ENCODE measurements around the gene TRIP13.
A peak's percentile ranks its signal among the peaks of the same experiment; 100 is the strongest.
"Not testable (repeated sequence)": the region's sequence is repeated elsewhere in the genome, so short reads cannot be mapped to it uniquely, and the experiment has no call there.

TRIP13 gene

DNA sequence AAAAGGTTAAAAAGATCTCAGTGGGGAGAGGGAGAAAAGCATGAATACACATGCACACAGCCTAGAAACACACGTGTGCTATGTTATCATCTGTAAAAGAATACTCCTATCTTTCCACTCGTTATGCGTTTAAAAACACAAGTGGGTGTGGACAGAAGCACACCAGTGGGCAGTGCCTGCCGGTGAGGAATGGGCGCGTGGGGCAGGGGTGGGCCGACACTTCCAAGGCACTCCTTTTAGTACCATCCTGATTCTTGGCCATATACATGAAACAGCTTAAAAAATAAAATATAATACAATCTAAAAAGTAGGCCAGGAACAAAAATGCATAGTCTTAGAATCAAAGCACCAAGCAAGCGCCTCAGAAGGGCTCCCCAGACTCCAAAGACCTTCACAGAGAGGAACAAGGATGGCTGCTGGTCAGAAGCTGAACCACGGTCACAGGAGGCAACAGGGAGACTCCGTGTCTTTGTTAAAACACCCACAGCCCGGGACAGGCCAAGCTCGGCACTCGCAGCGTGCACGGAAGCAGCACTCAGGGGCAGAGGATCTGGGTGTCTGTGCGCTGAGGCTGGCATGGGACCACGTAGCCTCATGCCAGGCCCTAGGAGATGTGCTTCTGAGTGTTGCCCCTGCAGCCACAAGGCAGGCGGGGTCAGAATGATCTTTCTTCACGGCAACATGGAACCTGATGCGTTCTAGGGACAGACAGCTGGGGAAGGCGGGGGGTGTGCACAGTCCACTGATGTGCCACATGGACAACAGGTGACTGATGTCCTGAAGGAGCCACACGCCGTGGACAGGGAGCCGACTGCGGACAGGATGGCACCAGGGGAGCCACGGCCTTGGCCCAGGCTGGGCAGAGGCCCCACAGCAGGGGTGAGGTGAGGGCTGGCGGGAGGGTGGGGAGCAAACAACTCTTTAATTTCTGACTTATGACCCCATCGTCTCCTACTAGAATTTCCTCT is 16.0 kb upstream of the TRIP13 start:
- DNase-seq = no peak

DNA sequence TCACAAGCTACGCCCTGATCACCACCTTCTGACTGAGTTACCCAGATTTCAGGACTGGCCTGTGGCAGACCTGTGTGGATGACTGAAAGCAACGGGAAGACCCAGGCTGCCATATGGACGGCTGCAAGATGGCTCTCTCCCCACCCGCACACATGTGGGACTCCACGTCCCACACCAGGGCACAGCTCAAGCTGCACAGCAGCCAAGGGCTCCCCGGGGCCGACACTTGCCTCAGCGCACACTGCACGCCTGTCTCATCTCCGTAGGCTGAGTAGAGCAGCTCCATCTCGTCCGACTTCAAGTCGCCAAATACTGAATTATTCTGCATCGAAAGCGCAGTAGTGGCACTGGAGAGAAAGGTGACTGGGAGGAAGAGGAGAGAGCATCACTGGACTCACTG is 14.6 kb upstream of the TRIP13 start:
- DNase-seq = no peak

DNA sequence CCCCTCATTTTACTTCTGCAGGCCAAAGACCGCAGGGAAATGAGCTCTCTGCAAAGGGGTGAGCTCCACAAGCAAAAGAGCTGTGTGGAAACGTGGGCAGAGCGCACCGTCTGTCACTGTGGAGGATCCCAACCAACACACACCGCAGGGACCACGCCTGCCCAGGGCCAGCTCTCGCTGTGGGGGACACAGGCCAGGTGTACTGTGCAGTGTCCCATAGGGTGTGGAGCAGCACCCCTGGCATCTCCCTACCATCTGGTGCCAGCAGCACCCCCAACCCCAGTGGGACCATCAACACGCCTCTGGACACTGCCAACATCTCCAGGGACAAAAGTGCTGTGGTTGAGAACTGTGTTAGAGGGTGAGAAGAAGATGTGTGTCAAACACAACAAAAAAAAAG is 14.0 kb upstream of the TRIP13 start:
- not testable (repeated sequence) for DNase-seq

DNA sequence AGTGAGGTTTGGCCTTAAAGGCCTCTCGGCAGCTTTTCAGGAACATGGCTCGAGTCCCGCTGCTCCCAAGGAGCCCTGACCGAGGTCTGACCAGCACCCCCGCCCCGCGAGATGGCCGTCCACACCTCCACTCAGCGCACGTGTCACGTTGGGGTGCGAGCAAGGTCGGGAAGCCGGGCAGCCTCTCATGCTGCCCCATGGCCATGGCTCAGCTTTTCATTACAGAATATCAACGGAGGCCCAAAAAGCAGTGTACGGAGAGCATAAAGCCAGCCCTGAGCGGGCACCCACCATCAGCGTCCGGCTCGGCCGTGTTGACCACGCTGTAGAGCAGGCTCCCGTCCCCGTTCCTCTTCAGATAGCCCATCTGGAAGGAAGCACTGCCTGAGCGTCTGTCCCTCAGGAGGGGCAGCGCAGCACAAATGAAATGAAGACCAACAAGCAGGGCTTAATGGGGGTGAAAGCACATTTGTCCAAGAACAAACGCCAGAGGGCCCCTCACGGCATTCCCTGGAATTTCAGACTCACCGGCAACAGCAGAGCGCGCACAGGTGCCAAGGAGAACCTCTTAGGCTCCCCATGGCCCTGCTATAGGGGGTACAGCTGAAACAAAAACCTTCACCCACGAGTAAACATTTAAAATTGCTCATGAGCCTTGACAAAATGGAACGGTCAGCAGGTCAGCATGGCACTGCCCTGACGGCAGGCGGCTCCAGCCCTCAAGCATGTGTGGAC is 11.7 kb upstream of the TRIP13 start:
- DNase-seq = no peak

DNA sequence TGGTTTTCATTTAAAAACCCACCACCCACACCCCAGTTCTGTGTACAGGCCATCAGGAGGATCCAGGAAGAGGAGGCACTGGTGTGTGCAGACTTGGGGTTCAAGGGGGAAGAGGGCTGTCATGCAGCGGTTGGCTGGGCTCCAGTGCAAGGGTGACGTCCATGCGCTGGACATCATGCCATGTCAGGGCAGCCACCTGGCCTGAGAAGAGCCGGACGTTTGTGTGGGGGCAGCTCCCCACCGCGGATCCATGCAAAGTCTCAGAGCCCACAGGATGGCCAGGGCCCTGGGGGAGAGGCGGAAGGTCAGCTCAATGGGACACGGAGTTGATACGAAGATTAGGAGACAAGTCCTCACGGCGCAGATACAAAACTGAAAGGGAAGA is 11.1 kb upstream of the TRIP13 start:
- no peak for DNase-seq

DNA sequence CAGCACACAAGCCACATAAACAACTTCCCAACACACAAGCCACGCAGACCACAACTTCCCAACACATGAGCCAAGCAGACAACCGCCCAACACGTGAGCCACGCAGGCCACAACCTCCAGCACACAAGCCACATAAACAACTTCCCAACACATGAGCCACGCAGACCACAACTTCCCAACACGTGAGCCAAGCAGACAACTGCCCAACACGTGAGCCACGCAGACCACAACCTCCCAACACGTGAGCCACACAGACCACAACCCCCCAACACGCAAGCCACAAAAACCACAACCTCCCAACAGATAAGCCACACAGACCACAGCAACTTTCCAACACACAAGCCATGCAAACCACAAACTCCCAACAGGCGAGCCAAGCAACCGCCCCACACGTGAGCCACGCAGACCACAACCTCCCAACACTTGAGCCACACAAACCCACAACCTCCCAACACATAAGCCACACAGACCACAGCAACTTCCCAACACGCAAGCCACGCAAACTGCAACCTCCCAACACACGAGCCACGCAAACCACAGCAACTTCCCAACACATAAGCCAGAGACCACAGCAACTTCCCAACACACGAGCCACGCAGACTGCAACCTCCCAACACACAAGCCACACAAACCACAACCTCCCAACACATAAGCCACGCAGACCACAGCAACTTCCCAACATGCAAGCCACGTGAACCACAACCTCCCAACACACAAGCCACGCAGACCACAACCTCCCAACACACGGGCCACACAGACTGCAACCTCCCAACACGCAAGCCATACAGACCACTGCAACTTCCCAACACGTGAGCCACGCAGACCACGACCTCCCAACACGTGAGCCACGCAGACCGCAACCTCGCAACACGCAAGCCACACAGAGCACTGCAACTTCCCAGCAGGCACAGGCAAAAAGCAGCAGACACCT is 10.2 kb upstream of the TRIP13 start:
- DNase-seq = no peak

DNA sequence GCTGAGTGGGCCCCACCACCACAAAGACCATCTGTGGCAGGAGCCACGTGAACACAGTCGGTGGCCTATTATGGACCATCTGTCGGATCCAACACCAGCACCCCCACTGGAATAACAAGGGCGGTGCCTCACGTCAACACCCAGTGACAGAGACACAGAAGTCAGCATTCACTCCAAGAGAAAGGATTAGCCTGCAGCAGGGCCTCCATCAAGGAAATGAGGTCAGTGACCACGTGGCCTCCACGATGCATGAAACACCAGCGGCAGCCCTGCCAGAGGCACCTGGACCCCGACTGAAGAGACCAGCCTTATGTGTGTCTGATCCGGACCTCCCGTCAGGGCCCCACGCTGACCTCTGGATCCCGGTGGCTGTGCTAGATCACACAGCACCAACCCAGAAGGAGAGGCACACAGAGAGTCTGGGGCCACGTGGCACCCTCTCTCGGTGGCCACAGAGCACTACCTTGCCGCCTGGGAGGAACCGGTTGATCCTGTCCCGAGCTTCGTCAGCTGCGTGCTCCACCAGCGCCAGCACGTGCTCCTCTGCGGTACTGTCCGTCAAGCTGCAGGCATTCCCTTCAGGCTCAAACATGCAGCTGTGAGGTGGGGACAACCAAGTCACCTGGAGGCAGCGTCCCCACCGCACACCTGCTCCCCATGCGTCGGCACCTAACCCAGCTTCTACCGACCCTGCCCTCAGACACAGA is 9.1 kb upstream of the TRIP13 start:
- DNase-seq = no peak

DNA sequence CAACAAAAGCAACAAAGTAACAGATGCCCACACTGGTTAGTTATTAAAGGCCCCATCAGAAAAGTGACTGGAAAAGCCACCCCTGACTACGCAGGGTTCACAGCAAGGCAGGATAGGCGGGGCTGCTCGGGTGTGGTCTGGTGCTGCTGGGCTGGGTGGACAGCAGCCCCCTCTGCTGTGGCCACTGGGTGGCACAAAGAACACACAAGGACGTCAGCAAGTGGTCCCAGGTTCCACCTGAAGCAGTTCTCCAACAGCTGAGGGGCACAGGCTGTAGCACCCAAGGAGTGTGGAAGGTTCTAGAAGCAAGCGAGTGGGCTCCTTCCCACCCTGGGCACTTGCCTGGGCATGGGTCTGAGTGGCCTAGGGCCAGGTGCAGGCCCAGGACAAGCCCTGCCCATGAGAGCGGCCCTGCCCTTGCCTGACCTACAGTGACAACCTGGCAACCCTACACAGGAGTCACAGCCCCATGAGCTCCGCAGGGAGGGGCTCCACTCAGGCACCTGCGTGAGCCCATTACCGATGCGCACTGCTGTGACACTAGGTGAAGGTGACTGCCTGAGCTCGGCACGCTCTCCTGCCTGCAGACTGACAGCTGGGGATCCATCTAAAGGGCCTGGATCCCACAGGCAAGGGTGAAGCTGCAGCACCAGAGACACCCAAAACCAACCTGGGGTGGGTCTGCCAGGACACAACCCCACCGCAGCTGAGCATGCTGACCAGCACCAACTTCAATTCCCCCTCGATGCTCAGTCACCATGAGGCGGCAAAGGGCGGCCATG is 8.1 kb upstream of the TRIP13 start:
- no peak for DNase-seq

DNA sequence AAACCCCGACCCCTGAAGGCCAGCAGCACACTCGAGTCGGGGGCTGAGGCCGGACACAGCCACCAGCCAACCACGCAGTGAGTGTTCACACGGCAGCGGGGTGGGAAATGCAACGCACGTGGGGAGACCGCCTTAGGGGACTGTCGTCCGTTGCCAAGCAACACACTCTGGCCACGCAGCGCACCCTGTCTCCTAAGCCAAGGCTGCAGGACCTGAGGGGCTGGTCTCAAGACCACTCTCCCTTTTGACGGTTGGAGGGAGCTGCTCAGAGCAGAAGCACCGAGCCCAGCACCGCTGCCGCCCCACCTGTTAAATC is 7.6 kb upstream of the TRIP13 start:
- no peak for DNase-seq

DNA sequence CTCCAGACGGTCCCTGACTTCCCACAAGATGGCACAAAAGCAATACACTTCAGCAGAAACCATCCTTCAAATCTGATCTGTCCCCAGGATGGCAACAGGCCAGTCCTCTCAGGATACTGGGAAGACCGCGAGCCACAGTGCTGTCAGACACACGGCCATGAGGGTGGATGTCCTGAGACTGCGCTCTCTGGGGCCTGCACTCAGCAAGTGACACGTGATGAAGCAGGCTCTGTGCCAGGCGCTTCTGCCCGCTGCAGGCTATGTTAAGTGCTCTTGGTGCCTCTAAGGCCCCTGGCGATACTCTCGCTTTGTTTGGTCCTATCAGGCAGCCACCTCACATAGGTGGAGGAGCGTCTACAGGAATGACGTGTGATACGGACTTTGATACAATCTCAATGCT is 7.2 kb upstream of the TRIP13 start:
- no peak for DNase-seq

DNA sequence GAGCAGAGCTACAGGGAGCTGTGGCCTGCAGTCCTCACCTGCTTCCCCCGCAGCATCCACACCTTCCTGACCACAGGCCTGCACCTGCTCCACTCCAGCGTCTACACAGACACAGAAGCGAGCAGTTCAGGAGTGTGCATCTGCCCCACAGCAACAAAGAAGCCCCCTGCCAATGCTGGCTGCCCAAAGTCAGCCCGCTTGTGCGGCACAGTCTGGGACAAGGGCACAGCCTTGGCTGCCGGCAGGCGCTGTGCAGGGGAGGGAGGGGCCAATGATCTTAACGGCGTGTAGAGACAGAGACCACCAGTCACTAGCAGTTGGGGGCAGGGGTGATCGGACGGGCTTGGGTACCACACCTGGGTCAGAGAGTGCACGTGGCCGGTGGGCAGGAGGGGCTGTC is 6.6 kb upstream of the TRIP13 start:
- DNase-seq = no peak

DNA sequence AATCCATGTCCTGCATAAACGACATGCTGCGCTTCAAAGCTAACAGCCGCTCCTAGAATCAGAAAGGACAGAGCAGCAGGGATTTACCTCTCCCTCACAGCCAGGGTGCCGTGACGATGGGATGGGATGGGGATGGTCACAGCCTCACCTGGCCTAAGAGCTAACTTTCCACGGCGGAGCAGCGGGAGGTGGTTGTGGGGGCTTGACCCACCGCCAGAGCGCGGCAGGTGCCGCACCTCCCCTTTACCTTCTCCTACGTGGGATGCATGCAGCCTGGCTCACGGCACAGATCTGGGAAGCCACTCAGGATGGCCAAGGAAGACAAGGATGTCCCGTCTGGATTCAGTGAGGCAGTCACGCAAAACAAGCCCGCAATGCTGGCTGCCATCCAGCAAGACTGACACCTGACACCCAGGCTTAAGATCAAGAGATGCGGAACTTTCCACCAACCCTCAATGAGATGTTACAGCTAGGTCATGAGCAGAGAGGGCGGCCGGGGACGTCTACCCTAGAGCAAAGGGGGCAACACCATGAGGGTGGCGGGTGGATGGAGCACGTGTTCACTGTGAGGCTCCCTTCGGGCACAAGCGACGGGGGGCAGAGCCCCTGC is 5.9 kb upstream of the TRIP13 start:
- DNase-seq = no peak

DNA sequence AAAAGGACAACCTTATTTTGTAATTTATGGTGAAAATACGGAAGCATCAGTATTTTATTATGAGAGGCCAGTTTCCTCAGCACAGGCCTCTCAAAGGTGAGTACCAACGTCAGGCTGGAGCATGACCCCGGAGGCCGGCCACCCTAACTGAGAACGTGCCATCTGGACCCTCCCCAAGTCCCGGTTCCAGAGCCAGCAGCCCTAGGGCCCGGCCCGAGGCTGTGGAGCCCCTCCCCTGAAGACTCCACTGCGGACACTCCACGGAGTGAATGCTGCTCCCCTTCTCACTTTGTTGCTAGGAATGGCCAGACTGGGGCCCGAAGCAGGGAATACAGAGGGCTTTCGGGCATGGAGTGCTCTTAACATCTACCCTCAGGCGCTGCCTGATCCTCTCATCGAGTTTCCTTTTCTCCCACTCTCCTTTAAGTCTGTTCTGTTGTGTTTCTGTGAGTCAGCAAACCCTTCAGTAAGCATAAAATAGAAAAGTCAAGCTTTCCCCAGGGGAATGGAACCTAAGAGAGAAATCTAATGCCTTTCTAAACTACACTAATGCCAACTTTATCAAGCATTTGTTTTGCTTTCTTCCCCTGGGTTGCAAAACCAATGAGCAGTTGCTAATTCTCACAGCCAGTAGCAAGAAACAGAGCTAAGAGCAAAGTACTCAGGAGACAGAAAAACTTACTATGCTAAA is 4.6 kb upstream of the TRIP13 start:
- DNase-seq = no peak

DNA sequence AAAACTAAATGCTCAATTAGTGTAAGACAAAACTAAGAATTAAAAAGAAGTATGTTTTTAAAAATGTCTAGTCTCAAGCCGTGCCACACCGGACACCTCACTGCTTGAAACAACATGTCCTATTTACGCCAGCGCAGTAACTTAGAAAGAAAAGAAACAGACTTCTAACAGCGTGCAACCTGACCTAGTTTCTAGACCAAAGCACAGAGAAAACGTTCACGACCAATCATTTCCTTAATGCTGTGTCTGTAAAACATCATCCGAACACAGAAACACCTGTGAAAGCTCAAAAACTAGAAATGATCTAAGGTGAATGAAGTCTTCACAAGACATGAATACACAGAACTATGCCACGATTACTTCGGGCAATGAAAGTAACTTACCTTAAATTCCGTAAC is 4.0 kb upstream of the TRIP13 start:
- no peak for DNase-seq

DNA sequence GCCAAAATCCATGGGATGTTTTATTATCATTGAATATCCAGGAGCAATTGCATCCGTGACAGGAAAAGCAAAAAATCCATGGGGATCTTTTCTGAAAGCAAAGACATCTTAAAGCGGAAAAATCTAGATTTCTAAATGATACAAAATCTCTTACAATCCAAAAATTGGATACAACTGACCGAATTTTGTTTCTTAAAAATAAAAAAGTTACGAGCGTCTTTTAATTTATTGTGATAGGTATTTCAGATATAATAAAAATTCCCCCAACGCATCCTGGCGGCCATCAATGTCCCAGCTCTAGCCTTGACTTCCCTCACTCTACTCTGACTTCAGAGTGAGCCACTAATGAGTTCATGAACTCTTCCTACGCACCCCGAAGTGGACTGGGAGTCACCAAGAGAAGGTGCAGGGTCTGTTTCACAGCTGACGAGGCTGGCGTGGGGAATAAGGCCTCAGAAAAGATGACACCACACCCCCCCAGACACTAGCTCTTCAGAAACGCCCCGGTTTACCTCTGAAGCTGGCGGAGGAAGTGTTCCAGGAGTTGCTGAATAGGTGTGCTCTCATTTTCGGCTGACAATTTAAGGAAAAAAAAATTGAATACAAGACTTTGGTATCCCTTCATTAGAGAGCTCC is 3.5 kb upstream of the TRIP13 start:
- no peak for DNase-seq

DNA sequence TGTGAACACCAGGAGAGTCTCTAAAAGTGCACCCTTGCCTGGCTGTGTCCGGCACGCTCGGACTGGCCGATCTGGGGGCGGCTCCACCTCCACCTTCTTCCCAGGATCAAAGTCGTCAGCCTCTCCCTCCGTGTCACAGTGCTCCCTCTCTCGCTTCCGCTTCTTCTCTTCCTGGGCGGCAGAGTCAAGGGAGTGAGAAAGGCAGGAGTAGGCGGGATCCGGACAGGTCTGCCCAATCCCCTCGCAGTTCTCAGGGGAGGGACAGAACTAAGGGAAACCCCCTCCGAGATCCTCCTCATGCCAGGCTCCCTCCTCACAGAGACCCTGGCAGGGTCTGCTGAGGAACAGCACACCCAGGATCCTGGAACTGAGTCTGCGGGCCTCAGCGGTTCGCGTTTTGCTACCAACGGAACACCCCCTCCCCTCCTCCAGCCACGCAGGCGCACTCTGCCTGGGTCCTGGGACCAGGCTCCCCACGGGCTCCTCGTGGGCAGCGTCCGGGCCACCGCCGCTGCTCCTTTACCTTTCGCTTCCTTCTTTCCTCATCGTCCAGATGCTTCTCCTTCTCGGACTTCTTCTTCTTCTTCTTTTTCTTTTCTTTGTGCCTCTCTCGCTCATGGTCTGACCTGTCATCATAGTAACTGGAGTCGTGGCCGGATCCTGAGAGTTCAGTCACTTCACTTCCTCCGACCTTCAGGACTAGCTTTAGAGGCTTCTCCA is 1.4 kb upstream of the TRIP13 start:
- no peak for DNase-seq

DNA sequence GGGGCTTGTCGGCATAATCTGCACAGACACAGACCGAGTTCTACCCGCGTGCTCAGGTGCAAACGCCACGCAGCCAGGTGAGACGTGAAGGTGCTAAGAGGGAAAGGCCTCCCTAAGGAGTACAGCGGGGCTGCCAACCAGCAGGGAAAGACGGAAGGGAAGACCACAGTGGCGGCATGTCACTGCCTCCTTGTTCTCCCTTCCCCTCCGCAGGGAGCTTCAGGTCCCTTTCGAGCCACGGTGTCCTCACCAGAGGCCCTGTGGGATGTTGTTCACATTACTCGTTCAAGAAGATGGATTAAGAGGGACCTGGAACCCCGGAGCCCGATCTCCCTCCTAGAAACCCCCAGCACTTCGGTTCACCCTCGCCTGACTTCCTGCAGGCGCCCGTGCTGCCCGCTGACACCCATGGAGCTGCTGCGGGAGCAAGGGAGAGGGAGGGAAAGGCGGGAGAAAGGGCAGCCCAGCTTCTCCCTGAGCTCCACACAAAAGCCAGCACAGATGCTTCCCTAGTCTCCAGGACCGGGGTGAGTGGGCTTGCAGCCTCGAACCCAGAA is 769 bp upstream of the TRIP13 start:
- peak; percentile 3 for DNase-seq

DNA sequence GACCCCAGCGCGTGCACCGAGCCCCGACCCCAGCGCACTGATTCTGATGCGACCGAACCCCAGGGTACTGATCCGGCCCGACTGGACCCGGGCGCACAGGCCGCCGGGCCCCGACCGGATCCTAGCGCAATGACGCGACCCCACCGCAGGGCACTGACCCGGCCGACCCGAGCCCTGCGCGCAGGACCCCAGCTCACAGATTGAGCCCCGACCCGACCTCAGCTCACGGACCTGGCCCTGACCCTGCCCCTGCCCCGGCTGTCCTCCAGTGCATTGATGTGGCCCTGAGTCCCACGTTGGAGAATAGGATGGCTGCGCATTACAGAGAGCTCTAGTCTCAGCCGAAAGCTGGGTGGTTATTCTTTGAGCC is 438 bp downstream of the TRIP13 start:
- DNase-seq = no peak

DNA sequence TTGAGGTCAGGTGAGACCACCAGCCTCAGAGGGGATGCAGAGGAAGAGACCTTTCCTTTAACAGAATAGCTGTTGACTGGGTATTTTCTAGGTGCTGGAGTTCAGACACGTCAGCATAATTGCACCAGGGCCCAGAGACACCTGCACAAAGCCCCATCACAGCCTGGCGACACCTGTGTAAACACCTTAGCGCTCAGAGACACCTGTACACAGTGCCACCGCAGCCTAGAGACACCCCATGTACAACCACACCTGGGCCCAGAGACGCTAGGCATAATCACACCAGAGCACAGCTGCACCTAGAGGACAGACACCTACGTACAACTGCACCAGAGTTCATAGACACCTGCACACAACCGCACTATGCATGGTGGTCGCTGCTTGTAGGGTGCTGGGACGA is 1.0 kb downstream of the TRIP13 start:
- no peak for DNase-seq

Measured in kidney glomerular epithelial cell (primary cell).